ENCODE results near the gene HMCES.

HMCES gene

DNA sequence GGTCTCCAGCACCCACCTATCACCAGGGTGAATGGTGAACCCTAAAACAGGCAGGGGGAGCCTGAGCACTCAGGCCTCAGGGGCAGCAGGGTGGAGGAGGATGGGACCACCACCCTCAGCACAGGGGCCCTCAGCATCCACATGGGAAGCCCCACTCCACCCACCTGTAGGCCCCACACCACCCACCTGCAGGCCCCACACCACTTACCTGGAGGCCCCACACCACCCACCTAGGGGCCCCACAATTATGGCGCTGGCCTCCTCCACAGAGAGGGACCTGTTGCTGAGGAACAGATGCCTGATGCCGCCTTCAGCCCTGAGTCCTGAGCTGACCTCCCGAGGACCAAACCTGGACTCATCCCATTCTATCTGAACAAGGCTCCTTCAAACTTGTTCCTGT is 46.7 kb downstream of the HMCES start:
- Histone ChIP-seq H3K27ac (ENCODE audit: low read length) (no peak overlapping the region), H3K27me3 (ENCODE audit: insufficient read depth, low read length, poor library complexity) (no peaks in the 10 kb centered on the region), H3K4me3 (ENCODE audit: low read depth in 1 of 2, low read length in 2 of 2) (no peak overlapping the region), H3K79me2 (ENCODE audit: insufficient read depth, low read length) (no peaks in the 10 kb centered on the region), H2AFZ (ENCODE audit: low read depth, low read length) (no peak overlapping the region), H3K4me2 (ENCODE audit: insufficient read depth, low read length) (no peak overlapping the region), H3K36me3 (ENCODE audit: insufficient read depth, low read length) (no peaks in the 10 kb centered on the region), H3K9ac (ENCODE audit: low read depth, low read length) (no peak overlapping the region), H3K4me1 (ENCODE audit: insufficient read depth, low read length) (no peaks in the 10 kb centered on the region), H3K9me3 (ENCODE audit: insufficient read depth, low read length, severe bottlenecking) (no peaks in the 10 kb centered on the region), H4K20me1 (ENCODE audit: insufficient read depth, low read length) (no peaks in the 10 kb centered on the region)
- TF ChIP-seq, protein P1, sequence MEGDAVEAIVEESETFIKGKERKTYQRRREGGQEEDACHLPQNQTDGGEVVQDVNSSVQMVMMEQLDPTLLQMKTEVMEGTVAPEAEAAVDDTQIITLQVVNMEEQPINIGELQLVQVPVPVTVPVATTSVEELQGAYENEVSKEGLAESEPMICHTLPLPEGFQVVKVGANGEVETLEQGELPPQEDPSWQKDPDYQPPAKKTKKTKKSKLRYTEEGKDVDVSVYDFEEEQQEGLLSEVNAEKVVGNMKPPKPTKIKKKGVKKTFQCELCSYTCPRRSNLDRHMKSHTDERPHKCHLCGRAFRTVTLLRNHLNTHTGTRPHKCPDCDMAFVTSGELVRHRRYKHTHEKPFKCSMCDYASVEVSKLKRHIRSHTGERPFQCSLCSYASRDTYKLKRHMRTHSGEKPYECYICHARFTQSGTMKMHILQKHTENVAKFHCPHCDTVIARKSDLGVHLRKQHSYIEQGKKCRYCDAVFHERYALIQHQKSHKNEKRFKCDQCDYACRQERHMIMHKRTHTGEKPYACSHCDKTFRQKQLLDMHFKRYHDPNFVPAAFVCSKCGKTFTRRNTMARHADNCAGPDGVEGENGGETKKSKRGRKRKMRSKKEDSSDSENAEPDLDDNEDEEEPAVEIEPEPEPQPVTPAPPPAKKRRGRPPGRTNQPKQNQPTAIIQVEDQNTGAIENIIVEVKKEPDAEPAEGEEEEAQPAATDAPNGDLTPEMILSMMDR (IDR thresholded peaks at IDR 0.05; ENCODE audit: borderline replicate concordance, extremely low read depth, low read length, poor library complexity, severe bottlenecking) = no peak
- TF ChIP-seq EZH2 (IDR thresholded peaks at IDR 0.05; ENCODE audit: borderline replicate concordance, low read depth, low read length, severe bottlenecking) = no peak
- no peak for ATAC-seq (ENCODE audit: insufficient read depth, low read depth)
- no peak for DNase-seq

DNA sequence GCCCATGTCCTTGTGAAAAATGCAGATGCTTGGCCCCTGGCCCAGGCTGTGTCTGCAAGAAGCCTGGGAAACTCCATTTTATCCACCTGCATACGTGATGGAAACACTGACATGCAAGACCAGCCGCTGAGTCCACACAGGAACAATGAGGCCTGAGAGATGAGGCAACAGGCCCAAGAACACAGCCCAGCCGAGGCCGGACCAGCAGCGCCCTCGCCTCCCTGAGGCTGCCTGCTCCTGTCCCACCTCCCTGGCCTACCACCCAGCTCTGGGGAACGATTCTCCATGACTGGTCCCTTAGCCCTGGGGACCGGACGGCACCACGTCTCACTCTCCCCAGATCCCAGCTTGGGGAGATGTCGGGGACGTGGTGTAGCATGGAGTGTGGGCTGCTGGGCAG is 47.5 kb downstream of the HMCES start:
- Histone ChIP-seq H3K27ac (ENCODE audit: low read length) (no peak overlapping the region), H4K20me1 (ENCODE audit: insufficient read depth, low read length) (no peaks in the 10 kb centered on the region), H3K27me3 (ENCODE audit: insufficient read depth, low read length, poor library complexity) (no peaks in the 10 kb centered on the region), H3K36me3 (ENCODE audit: insufficient read depth, low read length) (no peaks in the 10 kb centered on the region), H3K4me1 (ENCODE audit: insufficient read depth, low read length) (no peaks in the 10 kb centered on the region), H3K9ac (ENCODE audit: low read depth, low read length) (no peak overlapping the region), H3K79me2 (ENCODE audit: insufficient read depth, low read length) (no peaks in the 10 kb centered on the region), H2AFZ (ENCODE audit: low read depth, low read length) (no peak overlapping the region), H3K4me3 (ENCODE audit: low read depth in 1 of 2, low read length in 2 of 2) (no peak overlapping the region), H3K9me3 (ENCODE audit: insufficient read depth, low read length, severe bottlenecking) (no peaks in the 10 kb centered on the region), H3K4me2 (ENCODE audit: insufficient read depth, low read length) (no peak overlapping the region)
- ATAC-seq (ENCODE audit: insufficient read depth, low read depth) (no peak), DNase-seq (no peak)
- TF ChIP-seq, protein P1 (IDR thresholded peaks at IDR 0.05; ENCODE audit: borderline replicate concordance, extremely low read depth, low read length, poor library complexity, severe bottlenecking) = no peak
- TF ChIP-seq EZH2 (IDR thresholded peaks at IDR 0.05; ENCODE audit: borderline replicate concordance, low read depth, low read length, severe bottlenecking) = no peak

DNA sequence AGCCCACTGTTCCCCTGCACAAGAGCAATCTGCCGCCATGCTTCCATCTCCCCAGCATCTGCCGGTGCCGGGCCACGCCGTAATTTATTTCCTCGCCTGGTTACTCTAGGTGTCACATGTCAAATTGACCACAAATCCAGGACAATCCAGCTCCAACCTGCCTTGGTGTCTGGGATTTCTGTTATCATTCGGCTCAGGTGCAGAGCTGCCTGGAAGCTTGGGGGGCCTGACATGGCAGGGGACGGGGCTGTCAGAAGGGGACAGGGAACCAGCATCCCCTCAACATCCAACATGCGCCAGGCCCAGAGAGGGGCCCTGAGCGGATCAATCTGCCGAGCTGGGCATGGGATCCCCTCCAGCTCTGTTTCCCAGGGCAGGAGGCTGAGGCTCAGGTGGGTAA is 47.9 kb downstream of the HMCES start:
- no peak overlapping the region for H3K4me3 ChIP-seq (ENCODE audit: low read depth in 1 of 2, low read length in 2 of 2)
- no peak overlapping the region for H3K4me2 ChIP-seq (ENCODE audit: insufficient read depth, low read length)
- H3K9ac ChIP-seq (ENCODE audit: low read depth, low read length) = no peak overlapping the region
- DNase-seq (no peak), ATAC-seq (ENCODE audit: insufficient read depth, low read depth) (no peak)
- H2AFZ ChIP-seq (ENCODE audit: low read depth, low read length) = no peak overlapping the region
- H3K4me1 ChIP-seq (ENCODE audit: insufficient read depth, low read length) = no peaks in the 10 kb centered on the region
- TF ChIP-seq, protein P1 (IDR thresholded peaks at IDR 0.05; ENCODE audit: borderline replicate concordance, extremely low read depth, low read length, poor library complexity, severe bottlenecking) = no peak
- no peak for TF ChIP-seq EZH2 (IDR thresholded peaks at IDR 0.05; ENCODE audit: borderline replicate concordance, low read depth, low read length, severe bottlenecking)
- no peaks in the 10 kb centered on the region for H3K36me3 ChIP-seq (ENCODE audit: insufficient read depth, low read length)
- H3K9me3 ChIP-seq (ENCODE audit: insufficient read depth, low read length, severe bottlenecking) = no peaks in the 10 kb centered on the region
- H3K27ac ChIP-seq (ENCODE audit: low read length) = no peak overlapping the region
- H4K20me1 ChIP-seq (ENCODE audit: insufficient read depth, low read length) = no peaks in the 10 kb centered on the region
- H3K79me2 ChIP-seq (ENCODE audit: insufficient read depth, low read length) = no peaks in the 10 kb centered on the region
- no peaks in the 10 kb centered on the region for H3K27me3 ChIP-seq (ENCODE audit: insufficient read depth, low read length, poor library complexity)

DNA sequence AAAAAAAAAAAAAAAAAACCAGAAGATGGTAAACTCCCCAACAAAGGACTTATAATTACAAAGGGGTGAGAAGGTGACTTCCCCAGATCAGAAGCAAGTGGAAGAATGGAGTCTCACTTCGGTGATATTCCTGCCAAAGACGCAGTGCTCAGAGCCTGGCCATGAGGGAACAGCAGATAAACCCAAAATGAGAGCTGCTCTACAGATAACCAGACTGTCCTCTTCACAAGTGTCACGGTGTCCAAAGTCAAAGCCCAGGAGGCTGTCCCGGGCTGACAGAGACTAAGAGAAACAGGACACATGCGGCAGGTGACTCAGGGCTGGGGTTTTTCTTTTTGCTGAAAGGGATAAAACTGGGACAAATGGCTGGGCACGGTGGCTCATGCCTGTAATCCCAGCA is 48.8 kb downstream of the HMCES start:
- no peak for ATAC-seq (ENCODE audit: insufficient read depth, low read depth)
- H4K20me1 ChIP-seq (ENCODE audit: insufficient read depth, low read length) = no peaks in the 10 kb centered on the region
- H3K36me3 ChIP-seq (ENCODE audit: insufficient read depth, low read length) = no peaks in the 10 kb centered on the region
- H3K79me2 ChIP-seq (ENCODE audit: insufficient read depth, low read length) = no peaks in the 10 kb centered on the region
- H3K4me1 ChIP-seq (ENCODE audit: insufficient read depth, low read length) = no peaks in the 10 kb centered on the region
- no peak overlapping the region for H3K4me3 ChIP-seq (ENCODE audit: low read depth in 1 of 2, low read length in 2 of 2)
- H3K9ac ChIP-seq (ENCODE audit: low read depth, low read length) = no peak overlapping the region
- no peaks in the 10 kb centered on the region for H3K9me3 ChIP-seq (ENCODE audit: insufficient read depth, low read length, severe bottlenecking)
- no peak overlapping the region for H3K4me2 ChIP-seq (ENCODE audit: insufficient read depth, low read length)
- DNase-seq = no peak
- H3K27me3 ChIP-seq (ENCODE audit: insufficient read depth, low read length, poor library complexity) = no peaks in the 10 kb centered on the region
- H2AFZ ChIP-seq (ENCODE audit: low read depth, low read length) = no peak overlapping the region
- TF ChIP-seq EZH2 (IDR thresholded peaks at IDR 0.05; ENCODE audit: borderline replicate concordance, low read depth, low read length, severe bottlenecking) = no peak
- TF ChIP-seq, protein P1 (IDR thresholded peaks at IDR 0.05; ENCODE audit: borderline replicate concordance, extremely low read depth, low read length, poor library complexity, severe bottlenecking) = no peak
- no peak overlapping the region for H3K27ac ChIP-seq (ENCODE audit: low read length)
